HuH-7.5 (cell line): ENCODE results near the gene GRM1.

Experiments used
- DNase-seq: peaks from one replicate; pipeline ENCODE4 v3.0.0; 2011; ENCODE audit warnings: low spot score

The GRM1 gene

GRCh38 chr6:146388736-146389364 is 360.0 kb downstream of the GRM1 start:
- no peak for DNase-seq

GRCh38 chr6:146389740-146390139 is 360.9 kb downstream of the GRM1 start:
- DNase-seq, result no peak

GRCh38 chr6:146397638-146398037 is 368.8 kb downstream of the GRM1 start:
- DNase-seq, result no peak

- no peak for DNase-seq
Measured at GRCh38 chr6:146402476-146402875, 373.6 kb downstream of the GRM1 start.

GRCh38 chr6:146408583-146408982 is 379.7 kb downstream of the GRM1 start:
- no peak for DNase-seq

GRCh38 chr6:146410851-146411595 is 382.2 kb downstream of the GRM1 start:
- DNase-seq, result no peak

- no peak for DNase-seq
Measured at GRCh38 chr6:146419576-146419975, 390.7 kb downstream of the GRM1 start.

GRCh38 chr6:146420255-146420654 is 391.4 kb downstream of the GRM1 start:
- DNase-seq, result no peak

GRCh38 chr6:146422789-146423375 is 394.0 kb downstream of the GRM1 start:
- no peak for DNase-seq

GRCh38 chr6:146423452-146423851 is 394.6 kb downstream of the GRM1 start:
- DNase-seq, result no peak

GRCh38 chr6:146426516-146426915 is 397.7 kb downstream of the GRM1 start:
- no peak for DNase-seq

- DNase-seq, result no peak
Measured at GRCh38 chr6:146429831-146430230, 401.0 kb downstream of the GRM1 start.

GRCh38 chr6:146433881-146434731 is 405.2 kb downstream of the GRM1 start:
- DNase-seq, result no peak

GRCh38 chr6:146434732-146435390 is 406.0 kb downstream of the GRM1 start:
- DNase-seq, result no peak

GRCh38 chr6:146441907-146442306 is 413.0 kb downstream of the GRM1 start:
- DNase-seq, result no peak

GRCh38 chr6:146444189-146444588 is 415.3 kb downstream of the GRM1 start:
- DNase-seq, result no peak

- DNase-seq, result no peak
Measured at GRCh38 chr6:146445233-146445632, 416.4 kb downstream of the GRM1 start.

GRCh38 chr6:146456886-146457285 is 428.0 kb downstream of the GRM1 start:
- DNase-seq, result no peak

- no peak for DNase-seq
Measured at GRCh38 chr6:146460941-146461340, 432.1 kb downstream of the GRM1 start.

- DNase-seq, result no peak
Measured at GRCh38 chr6:146470091-146470770, 441.4 kb downstream of the GRM1 start.

- DNase-seq, result no peak
Measured at GRCh38 chr6:146472918-146473317, 444.1 kb downstream of the GRM1 start.
